Measurements from ENCODE around the gene LEUTX.

The LEUTX gene

GRCh38 chr19:39827216-39827615, 48.6 kb downstream of the LEUTX start:
- peaks cover 12% of the 10 kb centered on the region for H3K4me1 ChIP-seq (ENCODE audit: control insufficient read depth, insufficient read depth, low read length, poor library complexity, severe bottlenecking)
- no peak overlapping the region for H3K4me3 ChIP-seq (ENCODE audit: insufficient read depth, low read depth, low read length, poor library complexity, severe bottlenecking)
- no peaks in the 10 kb centered on the region for H3K9me3 ChIP-seq (ENCODE audit: control insufficient read depth, low read length)
- H3K27me3 ChIP-seq (replicated peaks; ENCODE audit: control insufficient read depth, insufficient read depth, low read length, poor library complexity, severe bottlenecking), result no peaks in the 10 kb centered on the region
- H3K36me3 ChIP-seq (ENCODE audit: control insufficient read depth, insufficient read depth, low read length), result peaks cover 44% of the 10 kb centered on the region
- no peak for DNase-seq
- H3K27ac ChIP-seq (ENCODE audit: insufficient read depth, low read length, poor library complexity, severe bottlenecking), result no peak overlapping the region

- Histone ChIP-seq H3K27me3 (replicated peaks; ENCODE audit: control insufficient read depth, insufficient read depth, low read length, poor library complexity, severe bottlenecking) (no peaks in the 10 kb centered on the region), H3K4me1 (ENCODE audit: control insufficient read depth, insufficient read depth, low read length, poor library complexity, severe bottlenecking) (peaks cover 20% of the 10 kb centered on the region)
Measured at GRCh38 chr19:39828015-39828653, 49.5 kb downstream of the LEUTX start.

GRCh38 chr19:39828654-39829032, 50.0 kb downstream of the LEUTX start:
- Histone ChIP-seq H3K36me3 (ENCODE audit: control insufficient read depth, insufficient read depth, low read length) (peaks cover 44% of the 10 kb centered on the region), H3K27ac (ENCODE audit: insufficient read depth, low read length, poor library complexity, severe bottlenecking) (no peak overlapping the region), H3K9me3 (ENCODE audit: control insufficient read depth, low read length) (no peaks in the 10 kb centered on the region), H3K4me3 (ENCODE audit: insufficient read depth, low read depth, low read length, poor library complexity, severe bottlenecking) (no peak overlapping the region), H3K27me3 (replicated peaks; ENCODE audit: control insufficient read depth, insufficient read depth, low read length, poor library complexity, severe bottlenecking) (no peaks in the 10 kb centered on the region), H3K4me1 (ENCODE audit: control insufficient read depth, insufficient read depth, low read length, poor library complexity, severe bottlenecking) (peaks cover 20% of the 10 kb centered on the region)
- DNase-seq, result no peak

More at GRCh38 chr19:39828015-39828653, 49.5 kb downstream of the LEUTX start:
- no peaks in the 10 kb centered on the region for H3K9me3 ChIP-seq (ENCODE audit: control insufficient read depth, low read length)
- H3K27ac ChIP-seq (ENCODE audit: insufficient read depth, low read length, poor library complexity, severe bottlenecking), result no peak overlapping the region
- peaks cover 44% of the 10 kb centered on the region for H3K36me3 ChIP-seq (ENCODE audit: control insufficient read depth, insufficient read depth, low read length)
- H3K4me3 ChIP-seq (ENCODE audit: insufficient read depth, low read depth, low read length, poor library complexity, severe bottlenecking), result no peak overlapping the region
- DNase-seq, result no peak

GRCh38 chr19:39829702-39830275, 51.1 kb downstream of the LEUTX start:
- Histone ChIP-seq H3K27me3 (replicated peaks; ENCODE audit: control insufficient read depth, insufficient read depth, low read length, poor library complexity, severe bottlenecking) (no peaks in the 10 kb centered on the region), H3K36me3 (ENCODE audit: control insufficient read depth, insufficient read depth, low read length) (peaks cover 50% of the 10 kb centered on the region), H3K27ac (ENCODE audit: insufficient read depth, low read length, poor library complexity, severe bottlenecking) (no peak overlapping the region), H3K4me3 (ENCODE audit: insufficient read depth, low read depth, low read length, poor library complexity, severe bottlenecking) (no peak overlapping the region), H3K4me1 (ENCODE audit: control insufficient read depth, insufficient read depth, low read length, poor library complexity, severe bottlenecking) (peaks cover 18% of the 10 kb centered on the region), H3K9me3 (ENCODE audit: control insufficient read depth, low read length) (no peaks in the 10 kb centered on the region)
- DNase-seq, result no peak

- Histone ChIP-seq H3K4me1 (ENCODE audit: control insufficient read depth, insufficient read depth, low read length, poor library complexity, severe bottlenecking) (peaks cover 18% of the 10 kb centered on the region), H3K9me3 (ENCODE audit: control insufficient read depth, low read length) (no peaks in the 10 kb centered on the region), H3K4me3 (ENCODE audit: insufficient read depth, low read depth, low read length, poor library complexity, severe bottlenecking) (no peak overlapping the region), H3K36me3 (ENCODE audit: control insufficient read depth, insufficient read depth, low read length) (peaks cover 50% of the 10 kb centered on the region), H3K27ac (ENCODE audit: insufficient read depth, low read length, poor library complexity, severe bottlenecking) (no peak overlapping the region), H3K27me3 (replicated peaks; ENCODE audit: control insufficient read depth, insufficient read depth, low read length, poor library complexity, severe bottlenecking) (no peaks in the 10 kb centered on the region)
- no peak for DNase-seq
Measured at GRCh38 chr19:39830406-39830805, 51.8 kb downstream of the LEUTX start.

GRCh38 chr19:39830847-39831246, 52.2 kb downstream of the LEUTX start:
- peaks cover 18% of the 10 kb centered on the region for H3K4me1 ChIP-seq (ENCODE audit: control insufficient read depth, insufficient read depth, low read length, poor library complexity, severe bottlenecking)
- no peak overlapping the region for H3K4me3 ChIP-seq (ENCODE audit: insufficient read depth, low read depth, low read length, poor library complexity, severe bottlenecking)
- no peaks in the 10 kb centered on the region for H3K9me3 ChIP-seq (ENCODE audit: control insufficient read depth, low read length)
- DNase-seq, result no peak
- no peak overlapping the region for H3K27ac ChIP-seq (ENCODE audit: insufficient read depth, low read length, poor library complexity, severe bottlenecking)
- H3K36me3 ChIP-seq (ENCODE audit: control insufficient read depth, insufficient read depth, low read length), result peaks cover 46% of the 10 kb centered on the region
- H3K27me3 ChIP-seq (replicated peaks; ENCODE audit: control insufficient read depth, insufficient read depth, low read length, poor library complexity, severe bottlenecking), result no peaks in the 10 kb centered on the region

GRCh38 chr19:39831679-39832078, 53.0 kb downstream of the LEUTX start:
- no peak overlapping the region for H3K4me3 ChIP-seq (ENCODE audit: insufficient read depth, low read depth, low read length, poor library complexity, severe bottlenecking)
- H3K9me3 ChIP-seq (ENCODE audit: control insufficient read depth, low read length), result no peaks in the 10 kb centered on the region
- peaks cover 45% of the 10 kb centered on the region for H3K36me3 ChIP-seq (ENCODE audit: control insufficient read depth, insufficient read depth, low read length)
- H3K27me3 ChIP-seq (replicated peaks; ENCODE audit: control insufficient read depth, insufficient read depth, low read length, poor library complexity, severe bottlenecking), result no peaks in the 10 kb centered on the region
- no peak for DNase-seq
- H3K27ac ChIP-seq (ENCODE audit: insufficient read depth, low read length, poor library complexity, severe bottlenecking), result peak overlapping the region; percentile 99
- H3K4me1 ChIP-seq (ENCODE audit: control insufficient read depth, insufficient read depth, low read length, poor library complexity, severe bottlenecking), result peaks cover 18% of the 10 kb centered on the region

- peak in 1 of 3 donors; percentile 40 for DNase-seq
- H3K27me3 ChIP-seq (replicated peaks; ENCODE audit: control insufficient read depth, insufficient read depth, low read length, poor library complexity, severe bottlenecking), result no peaks in the 10 kb centered on the region
- peak overlapping the region; percentile 100 for H3K4me3 ChIP-seq (ENCODE audit: insufficient read depth, low read depth, low read length, poor library complexity, severe bottlenecking)
- peaks cover 18% of the 10 kb centered on the region for H3K4me1 ChIP-seq (ENCODE audit: control insufficient read depth, insufficient read depth, low read length, poor library complexity, severe bottlenecking)
- peaks cover 46% of the 10 kb centered on the region for H3K36me3 ChIP-seq (ENCODE audit: control insufficient read depth, insufficient read depth, low read length)
- H3K9me3 ChIP-seq (ENCODE audit: control insufficient read depth, low read length), result no peaks in the 10 kb centered on the region
- H3K27ac ChIP-seq (ENCODE audit: insufficient read depth, low read length, poor library complexity, severe bottlenecking), result peak overlapping the region; percentile 99
Measured at GRCh38 chr19:39832341-39833083, 53.9 kb downstream of the LEUTX start.

GRCh38 chr19:39833160-39833463, 54.5 kb downstream of the LEUTX start:
- Histone ChIP-seq H3K36me3 (ENCODE audit: control insufficient read depth, insufficient read depth, low read length) (peaks cover 46% of the 10 kb centered on the region), H3K27me3 (replicated peaks; ENCODE audit: control insufficient read depth, insufficient read depth, low read length, poor library complexity, severe bottlenecking) (no peaks in the 10 kb centered on the region), H3K4me3 (ENCODE audit: insufficient read depth, low read depth, low read length, poor library complexity, severe bottlenecking) (peak overlapping the region; percentile 100), H3K9me3 (ENCODE audit: control insufficient read depth, low read length) (no peaks in the 10 kb centered on the region), H3K27ac (ENCODE audit: insufficient read depth, low read length, poor library complexity, severe bottlenecking) (peak overlapping the region; percentile 99), H3K4me1 (ENCODE audit: control insufficient read depth, insufficient read depth, low read length, poor library complexity, severe bottlenecking) (peaks cover 18% of the 10 kb centered on the region)
- DNase-seq, result no peak

Data from effector memory CD4-positive, alpha-beta T cell (primary cell).